Glomerular visceral epithelial cell (primary cell): ENCODE results near the gene IL24.

Source experiments
- DNase-seq: peaks from one replicate; pipeline ENCODE4 v3.0.0-alpha.2; 2016; ENCODE audit errors: extremely low spot score

Gene IL24

GRCh38 chr1:206953126-206953525 is 55.9 kb downstream of the IL24 start:
- no peak for DNase-seq

- no peak for DNase-seq
Measured at GRCh38 chr1:206953626-206954025, 56.4 kb downstream of the IL24 start.
